ENCODE results near the gene DOK4. TPM values are rescaled to one million over a fixed set of nuclear protein-coding genes. Genes with fewer than 3 reads are reported as not detected.
A peak's percentile ranks its signal among the peaks of the same experiment; 100 is the strongest.

DOK4 gene
- total RNA-seq, 1 experiment from 2014 or later = 13.1 TPM

DNA sequence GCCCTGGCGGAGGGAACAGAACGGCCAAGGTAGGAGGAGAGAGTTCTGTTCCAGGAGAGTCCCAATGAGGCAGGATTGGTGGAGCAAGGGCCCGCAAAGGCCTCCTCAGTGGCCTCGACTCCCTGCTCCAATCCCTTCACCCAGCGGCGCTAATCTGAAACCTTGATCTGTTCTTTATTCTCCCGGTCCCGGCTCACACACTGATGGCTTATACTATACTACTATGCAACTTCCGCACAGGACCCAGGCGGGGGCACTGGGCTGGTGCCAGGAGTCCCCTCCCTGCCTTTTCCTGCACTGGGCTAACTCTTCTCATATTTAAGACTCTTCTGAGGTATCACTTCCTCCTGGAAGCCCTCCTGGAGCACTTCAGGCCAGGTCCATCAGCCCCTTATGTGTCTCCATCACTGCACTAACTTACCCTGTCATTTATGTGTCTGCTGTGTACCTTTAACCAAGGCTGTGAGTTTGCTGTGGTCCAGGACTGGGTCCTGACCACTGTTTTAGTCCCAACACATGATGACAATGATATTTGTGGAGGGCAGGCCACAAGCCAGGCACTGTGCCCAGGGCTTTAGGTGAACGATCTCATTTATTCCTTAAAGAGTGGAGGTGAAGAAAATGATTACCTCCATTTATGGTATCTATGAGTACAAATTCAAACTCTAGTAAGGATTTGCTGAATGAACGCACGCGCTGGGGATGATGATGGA, 43.3 kb upstream of the DOK4 start:
- H3K18ac ChIP-seq (ENCODE audit: insufficient read length, low read depth, low read length) = peak overlapping the region; percentile 33
- H3K9me3 ChIP-seq (ENCODE audit: control insufficient read depth, low read depth, low read length) = no peaks in the 10 kb centered on the region
- H4K5ac ChIP-seq (ENCODE audit: insufficient read length, low read depth, low read length) = no peak overlapping the region
- H2BK20ac ChIP-seq (ENCODE audit: low read depth, low read length, poor library complexity, severe bottlenecking) = no peak overlapping the region
- no CpG with 5 or more reads among the region's 14 CpGs for WGBS (ENCODE audit: extremely low coverage, insufficient read length, low lambda C conversion rate)
- no peak overlapping the region for H4K8ac ChIP-seq (replicated peaks; ENCODE audit: insufficient read length, low read depth, low read length)
- no peak overlapping the region for H3K56ac ChIP-seq (ENCODE audit: insufficient read length, low read depth, low read length)
- Mint-ChIP-seq H3K9me3 (no peaks in the 10 kb centered on the region), H3K4me3 (peak overlapping the region; percentile 77 to 88), H3K27ac (peak overlapping the region in 2 of 3 experiments; percentile 14 to 65; a peak in 2 of 7 replicates), H3K4me1 (peaks cover 51 to 54% of the 10 kb centered on the region in 2 experiments), H3K27me3 (ENCODE audit: low read depth) (peaks cover 25% of the 10 kb centered on the region), H3K36me3 (ENCODE audit: insufficient read depth in 1 of 3, low read depth in 3 of 3) (peaks cover 18 to 32% (median 29%) of the 10 kb centered on the region in 3 experiments; a peak in 6 of 7 replicates)
- no peak overlapping the region for H2AFZ ChIP-seq (ENCODE audit: low read length)
- H2BK12ac ChIP-seq (ENCODE audit: insufficient read length, low read depth, low read length) = no peak overlapping the region
- TF ChIP-seq, protein P1, sequence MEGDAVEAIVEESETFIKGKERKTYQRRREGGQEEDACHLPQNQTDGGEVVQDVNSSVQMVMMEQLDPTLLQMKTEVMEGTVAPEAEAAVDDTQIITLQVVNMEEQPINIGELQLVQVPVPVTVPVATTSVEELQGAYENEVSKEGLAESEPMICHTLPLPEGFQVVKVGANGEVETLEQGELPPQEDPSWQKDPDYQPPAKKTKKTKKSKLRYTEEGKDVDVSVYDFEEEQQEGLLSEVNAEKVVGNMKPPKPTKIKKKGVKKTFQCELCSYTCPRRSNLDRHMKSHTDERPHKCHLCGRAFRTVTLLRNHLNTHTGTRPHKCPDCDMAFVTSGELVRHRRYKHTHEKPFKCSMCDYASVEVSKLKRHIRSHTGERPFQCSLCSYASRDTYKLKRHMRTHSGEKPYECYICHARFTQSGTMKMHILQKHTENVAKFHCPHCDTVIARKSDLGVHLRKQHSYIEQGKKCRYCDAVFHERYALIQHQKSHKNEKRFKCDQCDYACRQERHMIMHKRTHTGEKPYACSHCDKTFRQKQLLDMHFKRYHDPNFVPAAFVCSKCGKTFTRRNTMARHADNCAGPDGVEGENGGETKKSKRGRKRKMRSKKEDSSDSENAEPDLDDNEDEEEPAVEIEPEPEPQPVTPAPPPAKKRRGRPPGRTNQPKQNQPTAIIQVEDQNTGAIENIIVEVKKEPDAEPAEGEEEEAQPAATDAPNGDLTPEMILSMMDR (conservative IDR thresholded peaks at IDR 0.05) = no peak
- H3K27me3 ChIP-seq (ENCODE audit: insufficient read depth, low read length) = no peaks in the 10 kb centered on the region; the same call in 1 of the 2 replicates
- H2BK15ac ChIP-seq (ENCODE audit: low read depth, low read length) = no peak overlapping the region
- H3K27ac ChIP-seq (ENCODE audit: insufficient read length, low read depth, low read length) = no peak overlapping the region
- H3K79me1 ChIP-seq (ENCODE audit: insufficient read depth, low read depth, low read length, poor library complexity, severe bottlenecking) = no peaks in the 10 kb centered on the region
- H3K4me2 ChIP-seq (ENCODE audit: insufficient read depth, insufficient read length, low read length) = peak overlapping the region; percentile 63
- peaks cover 5% of the 10 kb centered on the region; the same call in 1 of the 2 replicates for H3K4me1 ChIP-seq (ENCODE audit: insufficient read depth, low read length)
- H2BK120ac ChIP-seq (ENCODE audit: low read depth, low read length, poor library complexity, severe bottlenecking) = no peak overlapping the region
- no peak overlapping the region for H2BK5ac ChIP-seq (ENCODE audit: insufficient read length, low read length)
- H3K23ac ChIP-seq (ENCODE audit: insufficient read length, low read depth, low read length) = no peak overlapping the region
- peaks cover 9% of the 10 kb centered on the region for H3K23me2 ChIP-seq (ENCODE audit: insufficient read length, low read depth, low read length, poor library complexity, severe bottlenecking)
- peaks cover 3% of the 10 kb centered on the region for H4K20me1 ChIP-seq (ENCODE audit: control insufficient read depth, insufficient read depth, insufficient read length)
- no peak overlapping the region for H2AK5ac ChIP-seq (ENCODE audit: insufficient read length, low read length)
- H3K4ac ChIP-seq (ENCODE audit: low read depth, low read length) = no peak overlapping the region
- no peaks in the 10 kb centered on the region for H3K79me2 ChIP-seq (ENCODE audit: insufficient read depth, low read length)
- no peak overlapping the region for H3T11ph ChIP-seq (ENCODE audit: low read length)
- DNase-seq = no peak
- peak overlapping the region; percentile 93; the same call in 1 of the 2 replicates for H3K14ac ChIP-seq (ENCODE audit: insufficient read depth, low read length)
- no peak overlapping the region for H3K9ac ChIP-seq (ENCODE audit: extremely low read depth, insufficient read length, low read length)
- no peak overlapping the region for H4K91ac ChIP-seq (ENCODE audit: insufficient read length, low read depth, low read length)

Measured in H9 (cell line).